BLaER1 (cell line): ENCODE measurements around the gene SPOCK1.

Source experiments
- H3K27ac ChIP-seq: shearing (Covaris generic); formaldehyde crosslinking; 2 replicates; pipeline ENCODE4 v1.8.1; 2022
- H3K27me3 ChIP-seq: shearing (Covaris generic); formaldehyde crosslinking; 2 replicates; pipeline ENCODE4 v1.8.1; 2022
- H3K36me3 ChIP-seq: shearing (Covaris generic); formaldehyde crosslinking; 2 replicates; pipeline ENCODE4 v1.8.1; 2022
- H3K4me1 ChIP-seq: shearing (Covaris generic); formaldehyde crosslinking; 2 replicates; pipeline ENCODE4 v1.8.1; 2022
- H3K4me2 ChIP-seq: shearing (Covaris generic); formaldehyde crosslinking; 2 replicates; pipeline ENCODE4 v1.8.1; 2022
- H3K4me3 ChIP-seq: shearing (Covaris generic); formaldehyde crosslinking; 2 replicates; pipeline ENCODE4 v1.8.1; 2022
- H3K9ac ChIP-seq: shearing (Covaris generic); formaldehyde crosslinking; 2 replicates; pipeline ENCODE4 v1.8.1; 2022
- H3K9me3 ChIP-seq: shearing (Covaris generic); formaldehyde crosslinking; 2 replicates; pipeline ENCODE4 v1.8.1; 2022
- H4K20me1 ChIP-seq: shearing (Covaris generic); formaldehyde crosslinking; 2 replicates; pipeline ENCODE4 v1.8.1; 2022
- Cebpa-rat ChIP-seq: shearing (Covaris generic); IDR thresholded peaks from 2 replicates; pipeline ENCODE4 v1.8.1; 2022

The SPOCK1 gene

DNA sequence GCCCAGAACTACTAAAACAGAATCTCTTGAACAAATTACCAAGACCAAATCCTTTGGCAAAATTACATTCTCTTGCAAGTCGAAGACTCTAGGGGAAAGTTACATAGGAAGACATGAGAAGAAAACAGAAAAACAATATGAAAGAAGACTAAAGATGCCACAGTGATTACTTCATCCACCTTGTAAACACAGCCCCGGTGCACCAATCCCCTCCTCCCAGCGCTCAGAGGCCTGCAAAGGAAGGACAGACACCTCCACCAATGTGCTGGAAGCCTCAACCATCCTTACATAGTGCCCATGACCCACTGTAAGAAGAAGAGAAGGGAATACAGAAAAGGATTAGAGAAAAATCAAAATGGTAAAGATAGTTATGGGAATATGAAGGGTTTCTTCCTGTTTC, 218.5 kb downstream of the SPOCK1 start:
- Histone ChIP-seq H3K27me3 (no peaks in the 10 kb centered on the region), H3K27ac (no peak overlapping the region)
- TF ChIP-seq Cebpa-rat: no peak

DNA sequence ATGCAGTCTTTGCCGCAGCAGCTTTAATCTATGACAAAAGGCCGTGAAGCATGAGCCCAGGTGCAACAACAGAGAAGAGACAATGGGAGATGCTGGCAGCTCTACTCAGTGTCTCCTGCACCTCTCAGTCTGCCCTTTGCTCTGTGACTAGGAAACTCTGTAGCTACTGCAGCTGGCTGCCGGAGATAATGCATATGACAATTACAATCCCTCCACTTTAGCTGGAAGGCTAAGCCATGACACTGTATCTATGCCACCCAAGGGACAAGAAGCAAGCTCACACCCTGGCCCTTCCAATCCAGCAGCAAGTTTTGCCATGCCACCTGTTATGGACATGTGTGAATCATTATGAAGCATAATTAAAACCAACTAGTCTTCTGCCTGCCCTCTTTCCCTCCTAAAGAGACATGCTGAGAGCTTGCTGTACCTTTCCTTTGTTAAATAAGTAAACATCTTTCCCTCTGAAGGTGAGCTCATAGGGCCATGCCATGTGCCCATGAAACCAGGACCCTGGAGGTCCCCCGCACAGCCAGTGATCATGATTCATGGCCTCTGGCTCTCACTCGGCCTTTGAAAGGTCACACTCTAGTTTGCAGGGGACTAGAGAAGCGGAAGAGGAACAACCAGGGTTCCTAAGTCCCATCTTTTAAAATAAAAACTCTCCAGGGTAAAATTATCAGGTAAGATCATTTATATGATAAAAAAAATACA, 219.4 kb downstream of the SPOCK1 start:
- H3K27ac ChIP-seq: no peak overlapping the region
- H3K36me3 ChIP-seq: no peaks in the 10 kb centered on the region
- no peak overlapping the region for H3K4me3 ChIP-seq
- no peaks in the 10 kb centered on the region for H3K4me1 ChIP-seq
- TF ChIP-seq Cebpa-rat: no peak
- H4K20me1 ChIP-seq: no peaks in the 10 kb centered on the region
- no peaks in the 10 kb centered on the region for H3K27me3 ChIP-seq
- H3K9ac ChIP-seq: no peak overlapping the region
- no peaks in the 10 kb centered on the region for H3K9me3 ChIP-seq
- no peak overlapping the region for H3K4me2 ChIP-seq

More for the DNA sequence above, 218.5 kb downstream of the SPOCK1 start:
- H3K4me3 ChIP-seq: no peak overlapping the region
- no peaks in the 10 kb centered on the region for H3K9me3 ChIP-seq
- no peaks in the 10 kb centered on the region for H3K4me1 ChIP-seq
- no peaks in the 10 kb centered on the region for H4K20me1 ChIP-seq
- no peak overlapping the region for H3K9ac ChIP-seq
- H3K4me2 ChIP-seq: no peak overlapping the region
- H3K36me3 ChIP-seq: no peaks in the 10 kb centered on the region

DNA sequence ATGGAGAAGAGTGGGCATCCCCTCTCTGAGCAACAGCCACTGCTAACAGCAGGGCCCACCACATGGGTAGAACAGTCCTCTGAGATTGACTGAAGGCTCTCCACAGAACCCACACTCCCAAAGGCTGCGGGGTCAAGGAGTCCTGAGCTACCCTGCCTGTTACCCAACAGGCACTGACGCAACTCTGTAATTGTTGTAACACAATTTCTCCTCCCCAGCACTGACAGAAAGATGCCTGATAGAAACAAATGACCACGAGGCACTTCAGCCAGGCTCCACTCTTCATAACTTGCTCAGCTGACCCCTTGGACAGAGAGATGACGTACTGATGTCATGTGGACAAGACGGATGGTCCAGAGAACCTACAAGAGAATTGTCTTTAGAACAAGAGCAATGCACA, 220.7 kb downstream of the SPOCK1 start:
- no peaks in the 10 kb centered on the region for H3K27me3 ChIP-seq
- H3K4me2 ChIP-seq: no peak overlapping the region
- H3K4me3 ChIP-seq: no peak overlapping the region
- H3K9me3 ChIP-seq: no peaks in the 10 kb centered on the region
- no peaks in the 10 kb centered on the region for H4K20me1 ChIP-seq
- H3K4me1 ChIP-seq: no peaks in the 10 kb centered on the region
- H3K36me3 ChIP-seq: no peaks in the 10 kb centered on the region
- no peak overlapping the region for H3K9ac ChIP-seq
- no peak overlapping the region for H3K27ac ChIP-seq
- no peak for TF ChIP-seq Cebpa-rat

DNA sequence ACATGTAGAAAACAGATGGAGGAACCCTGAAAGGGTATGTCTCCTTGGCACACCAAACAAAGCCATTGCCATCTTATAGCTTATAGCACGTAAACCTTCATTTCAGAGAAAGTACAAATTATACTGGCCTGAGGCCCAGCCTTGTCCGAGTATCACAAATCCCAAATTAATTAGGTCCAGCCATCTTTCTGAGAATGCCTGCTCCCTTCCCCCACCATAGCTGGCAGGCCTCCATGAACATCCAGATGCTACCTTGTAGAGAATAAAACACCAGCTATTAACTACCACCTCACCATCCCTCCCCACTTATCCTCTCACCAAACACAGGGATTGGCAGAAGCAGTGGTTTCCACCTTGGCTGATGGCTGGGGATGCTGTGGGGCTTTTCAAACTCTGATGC, 224.0 kb downstream of the SPOCK1 start:
- Histone ChIP-seq H4K20me1 (no peaks in the 10 kb centered on the region), H3K27ac (no peak overlapping the region), H3K4me3 (no peak overlapping the region), H3K9me3 (no peaks in the 10 kb centered on the region), H3K4me1 (no peaks in the 10 kb centered on the region), H3K36me3 (no peaks in the 10 kb centered on the region), H3K27me3 (no peaks in the 10 kb centered on the region), H3K9ac (no peak overlapping the region), H3K4me2 (no peak overlapping the region)
- no peak for TF ChIP-seq Cebpa-rat

DNA sequence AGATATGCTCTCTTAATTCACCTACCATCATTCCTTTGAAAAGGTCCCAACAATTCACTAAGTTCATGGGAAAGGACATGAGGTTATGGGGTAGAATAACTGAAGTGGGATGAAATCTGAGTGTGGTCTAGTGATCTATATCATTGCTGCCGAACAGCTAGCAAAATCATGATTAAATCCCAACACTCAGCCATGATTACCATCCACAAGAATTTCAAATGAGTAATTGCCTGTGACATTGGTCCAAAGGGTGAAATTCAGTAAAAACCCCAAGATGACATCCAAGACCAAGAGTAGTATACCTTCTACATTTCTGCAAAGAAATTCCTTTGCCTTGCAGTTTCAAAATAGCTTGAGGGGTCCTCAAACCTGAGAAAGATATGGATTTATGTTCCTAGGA, 225.6 kb downstream of the SPOCK1 start:
- no peaks in the 10 kb centered on the region for H3K9me3 ChIP-seq
- no peak overlapping the region for H3K4me3 ChIP-seq
- H3K36me3 ChIP-seq: no peaks in the 10 kb centered on the region
- H3K4me1 ChIP-seq: no peaks in the 10 kb centered on the region
- no peak for TF ChIP-seq Cebpa-rat
- H3K27ac ChIP-seq: no peak overlapping the region
- H3K9ac ChIP-seq: no peak overlapping the region
- H4K20me1 ChIP-seq: no peaks in the 10 kb centered on the region
- H3K27me3 ChIP-seq: no peaks in the 10 kb centered on the region
- no peak overlapping the region for H3K4me2 ChIP-seq

DNA sequence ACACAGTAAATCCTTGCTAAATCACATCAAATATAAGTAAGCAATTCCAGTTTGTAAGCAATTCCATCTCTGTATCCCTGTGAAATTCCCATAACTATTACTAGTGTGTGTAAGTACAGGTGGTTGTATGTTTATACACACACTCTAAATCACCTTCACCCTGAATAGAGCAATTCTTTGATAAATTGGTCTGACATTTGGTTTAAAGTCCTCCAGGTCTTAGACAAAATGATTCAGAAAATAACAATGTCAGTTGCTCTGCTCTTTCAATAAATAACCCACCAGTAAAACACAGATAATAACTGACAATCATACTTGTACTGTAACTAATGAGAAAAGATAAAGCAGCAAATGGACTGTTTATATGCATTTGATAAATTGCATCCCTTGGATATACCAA, 226.3 kb downstream of the SPOCK1 start:
- no peak overlapping the region for H3K27ac ChIP-seq
- no peaks in the 10 kb centered on the region for H3K9me3 ChIP-seq
- no peak overlapping the region for H3K4me2 ChIP-seq
- no peaks in the 10 kb centered on the region for H3K27me3 ChIP-seq
- no peaks in the 10 kb centered on the region for H3K36me3 ChIP-seq
- no peaks in the 10 kb centered on the region for H3K4me1 ChIP-seq
- TF ChIP-seq Cebpa-rat: no peak
- H3K4me3 ChIP-seq: no peak overlapping the region
- H4K20me1 ChIP-seq: no peaks in the 10 kb centered on the region
- no peak overlapping the region for H3K9ac ChIP-seq

DNA sequence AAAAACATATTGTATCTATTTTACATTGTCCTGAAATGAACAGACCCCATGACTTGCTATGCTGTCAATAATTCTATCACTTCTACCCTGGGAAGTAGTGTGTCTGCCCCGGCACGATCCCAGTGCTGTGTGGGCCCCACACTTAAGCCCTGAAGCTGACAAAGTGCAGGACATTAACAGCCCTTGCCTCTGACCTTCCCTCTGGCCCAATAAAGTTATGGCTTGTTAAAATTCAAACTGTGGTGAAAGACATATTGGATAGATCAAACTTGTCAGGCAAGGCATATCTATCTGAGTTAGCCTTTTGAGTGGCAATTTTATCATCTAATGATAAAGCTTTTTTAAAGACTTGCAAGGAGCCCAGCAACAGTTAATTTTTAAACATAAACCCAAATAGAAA, 229.2 kb downstream of the SPOCK1 start:
- Histone ChIP-seq H3K4me2 (no peak overlapping the region), H3K36me3 (no peaks in the 10 kb centered on the region), H3K27me3 (no peaks in the 10 kb centered on the region), H3K4me1 (no peaks in the 10 kb centered on the region), H4K20me1 (no peaks in the 10 kb centered on the region), H3K27ac (no peak overlapping the region), H3K9ac (no peak overlapping the region), H3K9me3 (no peaks in the 10 kb centered on the region), H3K4me3 (no peak overlapping the region)
- TF ChIP-seq Cebpa-rat: no peak

DNA sequence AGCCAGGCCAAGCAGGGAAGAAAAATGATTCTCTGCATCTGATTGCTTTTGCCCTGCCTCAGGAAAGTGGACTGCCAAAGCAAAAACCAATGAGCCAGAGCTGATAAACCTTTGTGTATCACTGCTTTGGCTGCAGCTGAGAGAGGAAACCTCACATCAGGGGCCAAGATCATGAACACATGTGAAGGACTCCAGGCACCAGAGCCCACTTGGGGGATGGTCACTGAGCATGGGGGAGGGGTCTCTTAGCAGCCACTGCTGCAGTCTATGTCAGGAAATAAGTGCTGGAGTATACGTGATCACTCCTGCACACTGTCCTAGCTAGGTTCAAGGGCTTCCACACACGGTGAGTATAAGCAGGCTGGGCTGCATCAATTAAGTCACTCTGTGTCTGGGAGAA, 229.9 kb downstream of the SPOCK1 start:
- H3K9ac ChIP-seq: no peak overlapping the region
- no peak overlapping the region for H3K4me2 ChIP-seq
- H4K20me1 ChIP-seq: no peaks in the 10 kb centered on the region
- no peak for TF ChIP-seq Cebpa-rat
- H3K27ac ChIP-seq: no peak overlapping the region
- H3K36me3 ChIP-seq: no peaks in the 10 kb centered on the region
- no peaks in the 10 kb centered on the region for H3K27me3 ChIP-seq
- no peak overlapping the region for H3K4me3 ChIP-seq
- H3K9me3 ChIP-seq: no peaks in the 10 kb centered on the region
- no peaks in the 10 kb centered on the region for H3K4me1 ChIP-seq

DNA sequence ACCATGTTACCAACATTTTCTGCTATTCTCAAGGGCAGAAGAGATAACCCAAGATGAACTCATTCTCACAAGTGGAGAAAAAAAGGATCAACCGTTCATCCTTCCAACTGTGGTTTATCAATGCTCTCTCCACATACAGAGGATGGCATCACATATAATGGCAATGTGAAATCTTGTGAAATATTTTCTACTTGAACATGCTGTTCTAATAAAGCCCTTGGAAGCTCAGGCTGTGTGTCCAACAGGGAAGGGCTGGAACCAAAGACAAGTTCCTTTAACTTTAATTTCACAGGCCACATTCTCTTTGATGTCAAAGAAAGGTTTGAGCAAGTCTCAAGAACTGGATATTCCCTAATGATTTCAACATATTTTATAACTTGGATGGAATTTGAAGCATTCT, 230.5 kb downstream of the SPOCK1 start:
- Histone ChIP-seq H4K20me1 (no peaks in the 10 kb centered on the region), H3K36me3 (no peaks in the 10 kb centered on the region), H3K27me3 (no peaks in the 10 kb centered on the region), H3K9ac (no peak overlapping the region), H3K27ac (no peak overlapping the region), H3K4me1 (no peaks in the 10 kb centered on the region), H3K9me3 (no peaks in the 10 kb centered on the region), H3K4me2 (no peak overlapping the region), H3K4me3 (no peak overlapping the region)
- TF ChIP-seq Cebpa-rat: no peak

DNA sequence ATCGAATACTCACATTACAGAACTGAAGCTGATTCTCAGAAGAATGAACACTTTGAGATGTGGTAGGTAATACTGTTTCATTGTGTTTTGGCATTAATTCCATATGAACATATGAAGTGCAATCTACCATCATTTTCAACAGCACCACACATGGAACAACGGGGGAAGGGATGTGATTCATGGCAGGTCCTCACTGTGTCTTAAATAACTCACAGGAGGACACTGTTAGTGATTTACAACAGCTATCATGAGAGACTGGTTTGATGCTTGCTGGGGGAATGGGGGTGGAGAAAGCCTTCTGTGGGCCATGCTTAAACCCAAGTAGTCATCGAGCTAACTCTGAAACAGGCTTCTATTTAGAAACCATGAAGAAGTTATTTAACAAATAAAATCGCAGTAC, 232.9 kb downstream of the SPOCK1 start:
- Histone ChIP-seq H3K4me3 (no peak overlapping the region), H3K4me2 (no peak overlapping the region), H3K27me3 (no peaks in the 10 kb centered on the region), H4K20me1 (no peaks in the 10 kb centered on the region), H3K27ac (no peak overlapping the region), H3K36me3 (no peaks in the 10 kb centered on the region), H3K4me1 (no peaks in the 10 kb centered on the region), H3K9me3 (no peaks in the 10 kb centered on the region), H3K9ac (no peak overlapping the region)
- no peak for TF ChIP-seq Cebpa-rat

DNA sequence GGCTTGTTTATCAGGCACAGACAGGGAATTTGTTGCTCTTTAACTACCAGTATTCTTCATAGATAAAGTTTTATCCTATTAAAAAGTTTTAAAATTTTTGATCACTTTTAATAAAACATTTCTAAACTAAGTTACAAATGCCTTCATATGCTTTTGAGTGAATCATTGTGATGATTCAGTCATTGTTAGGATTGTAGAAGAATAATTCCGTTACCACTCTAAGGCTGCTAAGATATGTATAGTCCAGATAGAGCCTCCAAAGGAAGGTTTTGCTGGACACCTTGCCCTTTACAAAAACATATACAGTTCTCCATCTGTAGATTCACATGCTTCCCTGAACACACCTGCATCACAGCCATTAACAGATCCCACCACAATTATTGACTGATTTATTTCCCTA, 233.7 kb downstream of the SPOCK1 start:
- Histone ChIP-seq H3K4me1 (no peaks in the 10 kb centered on the region), H4K20me1 (no peaks in the 10 kb centered on the region), H3K27me3 (no peaks in the 10 kb centered on the region), H3K27ac (no peak overlapping the region), H3K36me3 (no peaks in the 10 kb centered on the region), H3K9me3 (no peaks in the 10 kb centered on the region), H3K9ac (no peak overlapping the region), H3K4me2 (no peak overlapping the region), H3K4me3 (no peak overlapping the region)
- no peak for TF ChIP-seq Cebpa-rat
